Right lung (tissue), 5 donors: ENCODE results near the gene COMP. TPM values are rescaled to one million over a fixed set of nuclear protein-coding genes. Genes with fewer than 3 reads are reported as not detected.
"Not testable (repeated sequence)": the region's sequence is repeated elsewhere in the genome, so short reads cannot be mapped to it uniquely, and the experiment has no call there.

Source experiments
- DNase-seq, 2 donors: peaks; one replicate each; pipeline ENCODE4 v3.0.0-alpha.2; 2013
- polyA plus RNA-seq, 5 donors: library from polyadenylated mRNA; unstranded; fragments of 120-200 nt; gene quantifications; one replicate each; pipeline versions ENCODE4 v1.2.1 to v1.2.3, GENCODE V29; 2013; ENCODE audit warnings: inconsistent platforms in 1 of 5, low replicate concordance in 1 of 5; ENCODE audit not compliant: insufficient read length in 5 of 5, insufficient read depth in 1 of 5

COMP gene
- polyA plus RNA-seq, 5 donors, result 0.60 TPM; not detected in 4

- no peak for DNase-seq
Observed at GRCh38 chr19:18749362-18750231, 41.5 kb downstream of the COMP start.

- DNase-seq, result peak in 1 of 2 donors; percentile 45
Observed at GRCh38 chr19:18746401-18747325, 44.4 kb downstream of the COMP start.

GRCh38 chr19:18745931-18746330 is 45.2 kb downstream of the COMP start:
- no peak for DNase-seq

GRCh38 chr19:18745012-18745735 is 45.9 kb downstream of the COMP start:
- DNase-seq, result no peak

- DNase-seq, result no peak
Observed at GRCh38 chr19:18743784-18744418, 47.2 kb downstream of the COMP start.

- DNase-seq, result peak; percentile 72 to 78
Observed at GRCh38 chr19:18742838-18743783, 48.0 kb downstream of the COMP start.

- DNase-seq, result no peak
Observed at GRCh38 chr19:18742324-18742723, 48.8 kb downstream of the COMP start.

GRCh38 chr19:18741124-18742121 is 49.7 kb downstream of the COMP start:
- DNase-seq, result peak; percentile 63 to 70

- DNase-seq, result no peak
Observed at GRCh38 chr19:18738961-18739690, 52.0 kb downstream of the COMP start.

- DNase-seq, result no peak
Observed at GRCh38 chr19:18737954-18738351, 53.2 kb downstream of the COMP start.

GRCh38 chr19:18737337-18737953 is 53.7 kb downstream of the COMP start:
- DNase-seq, result no peak

- DNase-seq, result no peak
Observed at GRCh38 chr19:18736415-18737336, 54.4 kb downstream of the COMP start.

GRCh38 chr19:18735752-18736151 is 55.4 kb downstream of the COMP start:
- DNase-seq, result no peak

GRCh38 chr19:18735324-18735723 is 55.8 kb downstream of the COMP start:
- DNase-seq, result no peak

- not testable (repeated sequence) for DNase-seq
Observed at GRCh38 chr19:18733762-18734332, 57.3 kb downstream of the COMP start.

- DNase-seq, result peak; percentile 76 to 81
Observed at GRCh38 chr19:18733196-18733647, 57.9 kb downstream of the COMP start.
